B cell (primary cell): ENCODE data around the gene CLN3.

ENCODE experiments used
- EZH2 ChIP-seq: IDR thresholded peaks from 2 replicates; pipeline ENCODE4 v1.6.1; 2012; ENCODE audit warnings: borderline replicate concordance, low read depth, mild to moderate bottlenecking, moderate library complexity, low read length; ENCODE audit not compliant: insufficient read depth, poor library complexity, severe bottlenecking
- TF ChIP-seq, protein P1 (sequence below): fragments of 200-600 bp; IDR thresholded peaks from one replicate; pipeline ENCODE4 v1.8.0; 2022; ENCODE audit warnings: antibody characterized with exemption, mild to moderate bottlenecking

GRCh38 chr16:28527985-28528384, 36.1 kb upstream of the CLN3 start:
- TF ChIP-seq, protein P1, sequence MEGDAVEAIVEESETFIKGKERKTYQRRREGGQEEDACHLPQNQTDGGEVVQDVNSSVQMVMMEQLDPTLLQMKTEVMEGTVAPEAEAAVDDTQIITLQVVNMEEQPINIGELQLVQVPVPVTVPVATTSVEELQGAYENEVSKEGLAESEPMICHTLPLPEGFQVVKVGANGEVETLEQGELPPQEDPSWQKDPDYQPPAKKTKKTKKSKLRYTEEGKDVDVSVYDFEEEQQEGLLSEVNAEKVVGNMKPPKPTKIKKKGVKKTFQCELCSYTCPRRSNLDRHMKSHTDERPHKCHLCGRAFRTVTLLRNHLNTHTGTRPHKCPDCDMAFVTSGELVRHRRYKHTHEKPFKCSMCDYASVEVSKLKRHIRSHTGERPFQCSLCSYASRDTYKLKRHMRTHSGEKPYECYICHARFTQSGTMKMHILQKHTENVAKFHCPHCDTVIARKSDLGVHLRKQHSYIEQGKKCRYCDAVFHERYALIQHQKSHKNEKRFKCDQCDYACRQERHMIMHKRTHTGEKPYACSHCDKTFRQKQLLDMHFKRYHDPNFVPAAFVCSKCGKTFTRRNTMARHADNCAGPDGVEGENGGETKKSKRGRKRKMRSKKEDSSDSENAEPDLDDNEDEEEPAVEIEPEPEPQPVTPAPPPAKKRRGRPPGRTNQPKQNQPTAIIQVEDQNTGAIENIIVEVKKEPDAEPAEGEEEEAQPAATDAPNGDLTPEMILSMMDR = no peak
- TF ChIP-seq EZH2 = no peak
